ENCODE results near the gene KIF20B. TPM values are rescaled to one million over a fixed set of nuclear protein-coding genes. Genes with fewer than 3 reads are reported as not detected.

KIF20B gene
- total and polyA plus RNA-seq, 4 donors: 1.1 to 10.2 (median 3.4) TPM

- no peak for TF ChIP-seq CTCF (IDR thresholded peaks at IDR 0.05; ENCODE audit: control extremely low read depth, extremely low read depth)
Observed at GRCh38 chr10:89776665-89777064, 75.3 kb downstream of the KIF20B start.

GRCh38 chr10:89782470-89782869, 81.1 kb downstream of the KIF20B start:
- no peak for ATAC-seq (ENCODE audit: insufficient read depth, low FRiP score)
- Histone ChIP-seq H3K4me3 (no peak overlapping the region), H3K27me3 (ENCODE audit: control insufficient read depth in 3 of 3, insufficient read depth in 3 of 3, low read length in 2 of 3) (no peaks in the 10 kb centered on the region), H3K9me3 (ENCODE audit: control insufficient read depth in 4 of 4, insufficient read depth in 3 of 4, low read length in 3 of 4) (no peaks in the 10 kb centered on the region), H3K9ac (ENCODE audit: insufficient read depth in 1 of 2, low read length in 2 of 2) (no peak overlapping the region), H3K4me1 (ENCODE audit: control insufficient read depth in 5 of 5, insufficient read depth in 5 of 5, low read length in 5 of 5) (no peaks in the 10 kb centered on the region), H3K36me3 (ENCODE audit: control insufficient read depth in 4 of 4, insufficient read depth in 4 of 4, low read length in 4 of 4) (peaks cover 0 to 7% (median 2%) of the 10 kb centered on the region in 4 donors), H3K27ac (ENCODE audit: low read depth in 1 of 2, low read length in 1 of 2) (no peak overlapping the region)
- 88 to 93% methylated on average over 2 of the region's 2 CpGs for WGBS, 2 donors
- no peak for DNase-seq
- TF ChIP-seq CTCF (IDR thresholded peaks at IDR 0.05; ENCODE audit: control extremely low read depth, extremely low read depth): no peak

More at GRCh38 chr10:89776665-89777064, 75.3 kb downstream of the KIF20B start:
- Histone ChIP-seq H3K27ac (ENCODE audit: low read depth in 1 of 2, low read length in 1 of 2) (no peak overlapping the region), H3K4me1 (ENCODE audit: control insufficient read depth in 5 of 5, insufficient read depth in 5 of 5, low read length in 5 of 5) (no peaks in the 10 kb centered on the region), H3K27me3 (ENCODE audit: control insufficient read depth in 3 of 3, insufficient read depth in 3 of 3, low read length in 2 of 3) (no peaks in the 10 kb centered on the region), H3K9me3 (ENCODE audit: control insufficient read depth in 4 of 4, insufficient read depth in 3 of 4, low read length in 3 of 4) (no peaks in the 10 kb centered on the region), H3K4me3 (no peak overlapping the region), H3K9ac (ENCODE audit: insufficient read depth in 1 of 2, low read length in 2 of 2) (no peak overlapping the region), H3K36me3 (ENCODE audit: control insufficient read depth in 4 of 4, insufficient read depth in 4 of 4, low read length in 4 of 4) (peaks cover 0 to 11% (median 4%) of the 10 kb centered on the region in 4 donors)
- DNase-seq (no peak), ATAC-seq (ENCODE audit: insufficient read depth, low FRiP score) (no peak)

GRCh38 chr10:89783406-89783805, 82.0 kb downstream of the KIF20B start:
- Histone ChIP-seq H3K4me1 (ENCODE audit: control insufficient read depth in 5 of 5, insufficient read depth in 5 of 5, low read length in 5 of 5) (no peaks in the 10 kb centered on the region), H3K4me3 (no peak overlapping the region), H3K36me3 (ENCODE audit: control insufficient read depth in 4 of 4, insufficient read depth in 4 of 4, low read length in 4 of 4) (peaks cover 0 to 7% (median 2%) of the 10 kb centered on the region in 4 donors), H3K27me3 (ENCODE audit: control insufficient read depth in 3 of 3, insufficient read depth in 3 of 3, low read length in 2 of 3) (no peaks in the 10 kb centered on the region), H3K27ac (ENCODE audit: low read depth in 1 of 2, low read length in 1 of 2) (no peak overlapping the region), H3K9ac (ENCODE audit: insufficient read depth in 1 of 2, low read length in 2 of 2) (no peak overlapping the region), H3K9me3 (ENCODE audit: control insufficient read depth in 4 of 4, insufficient read depth in 3 of 4, low read length in 3 of 4) (no peaks in the 10 kb centered on the region)
- ATAC-seq (ENCODE audit: insufficient read depth, low FRiP score) (no peak), DNase-seq (no peak)
- no peak for TF ChIP-seq CTCF (IDR thresholded peaks at IDR 0.05; ENCODE audit: control extremely low read depth, extremely low read depth)

- no peaks in the 10 kb centered on the region for H3K9me3 ChIP-seq (ENCODE audit: control insufficient read depth in 4 of 4, insufficient read depth in 3 of 4, low read length in 3 of 4)
- no peaks in the 10 kb centered on the region for H3K27me3 ChIP-seq (ENCODE audit: control insufficient read depth in 3 of 3, insufficient read depth in 3 of 3, low read length in 2 of 3)
- no peak for TF ChIP-seq CTCF (IDR thresholded peaks at IDR 0.05; ENCODE audit: control extremely low read depth, extremely low read depth)
- H3K36me3 ChIP-seq (ENCODE audit: control insufficient read depth in 4 of 4, insufficient read depth in 4 of 4, low read length in 4 of 4): peaks cover 0 to 7% (median 2%) of the 10 kb centered on the region in 4 donors
- H3K27ac ChIP-seq (ENCODE audit: low read depth in 1 of 2, low read length in 1 of 2): no peak overlapping the region
- H3K4me3 ChIP-seq: no peak overlapping the region
- DNase-seq (no peak), ATAC-seq (ENCODE audit: insufficient read depth, low FRiP score) (no peak)
- 97% methylated on average over 3 of the region's 3 CpGs for WGBS, 2 donors
- peaks cover 0 to 2% (median 0%) of the 10 kb centered on the region in 5 donors for H3K4me1 ChIP-seq (ENCODE audit: control insufficient read depth in 5 of 5, insufficient read depth in 5 of 5, low read length in 5 of 5)
- H3K9ac ChIP-seq (ENCODE audit: insufficient read depth in 1 of 2, low read length in 2 of 2): no peak overlapping the region
Observed at GRCh38 chr10:89785095-89785494, 83.7 kb downstream of the KIF20B start.

All from lung (tissue), 12 donors.